ENCODE results near the gene NCAPH2.

NCAPH2 gene

DNA sequence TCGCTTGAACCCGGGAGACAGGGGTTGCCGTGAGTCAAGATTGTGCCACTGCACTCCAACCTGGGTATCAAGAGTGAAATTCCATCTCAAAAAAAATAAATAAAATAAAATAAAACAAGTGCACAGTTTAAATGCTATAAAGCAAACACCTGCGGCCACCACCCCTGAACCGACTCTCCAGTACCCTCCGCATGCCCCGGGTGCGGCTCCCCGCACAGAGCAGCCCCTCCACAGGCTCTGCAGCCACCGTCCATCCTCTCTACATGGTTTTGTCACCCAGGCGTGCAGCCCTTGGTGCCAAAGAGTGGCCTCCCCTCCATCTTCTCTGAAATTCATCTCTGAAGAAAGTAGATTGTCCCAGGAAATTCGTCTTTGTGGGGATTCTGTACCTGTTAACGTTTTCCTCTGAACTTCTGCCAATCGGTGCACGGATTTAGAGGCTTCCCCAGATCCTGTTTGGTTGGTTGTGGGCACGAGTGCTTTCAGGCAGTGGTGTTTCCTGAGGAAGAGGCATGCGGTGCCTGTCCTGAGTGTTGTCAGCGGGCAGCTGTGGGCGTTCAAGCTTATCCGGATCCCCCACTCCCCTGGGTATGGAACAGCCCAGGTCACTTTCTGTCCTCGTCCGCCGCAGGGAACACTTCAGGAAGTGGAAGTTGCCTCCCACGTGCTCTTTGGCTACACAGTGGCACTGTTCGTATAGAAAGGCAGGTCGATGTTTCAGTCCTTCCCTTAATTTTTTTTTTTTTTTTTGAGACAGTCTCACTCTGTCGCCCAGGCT, 17.3 kb upstream of the NCAPH2 start:
- no peak for DNase-seq (ENCODE audit: low spot score)

DNA sequence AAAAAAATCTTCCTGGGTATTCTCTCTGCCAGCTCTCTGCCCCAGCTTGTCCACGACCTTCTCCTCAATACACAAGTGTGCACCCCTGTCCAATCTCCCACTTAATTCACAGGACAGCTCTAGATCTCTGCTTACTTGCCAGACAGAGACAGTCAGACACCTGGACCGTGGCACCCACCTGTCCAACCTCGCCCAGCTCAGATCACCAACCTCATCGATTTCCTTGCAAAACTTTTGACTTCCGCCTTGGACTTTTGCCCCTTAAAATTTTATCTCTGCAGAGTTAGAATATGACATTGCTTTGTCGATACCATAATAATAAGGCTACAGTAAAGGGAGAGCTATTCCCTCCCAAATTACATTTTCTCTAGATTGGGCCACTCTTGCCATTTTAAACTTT, 10.9 kb upstream of the NCAPH2 start:
- no peak for DNase-seq (ENCODE audit: low spot score)

GRCh38 chr22:50498322-50498890, 9.6 kb upstream of the NCAPH2 start:
- peak; percentile 92 for DNase-seq (ENCODE audit: low spot score)

DNA sequence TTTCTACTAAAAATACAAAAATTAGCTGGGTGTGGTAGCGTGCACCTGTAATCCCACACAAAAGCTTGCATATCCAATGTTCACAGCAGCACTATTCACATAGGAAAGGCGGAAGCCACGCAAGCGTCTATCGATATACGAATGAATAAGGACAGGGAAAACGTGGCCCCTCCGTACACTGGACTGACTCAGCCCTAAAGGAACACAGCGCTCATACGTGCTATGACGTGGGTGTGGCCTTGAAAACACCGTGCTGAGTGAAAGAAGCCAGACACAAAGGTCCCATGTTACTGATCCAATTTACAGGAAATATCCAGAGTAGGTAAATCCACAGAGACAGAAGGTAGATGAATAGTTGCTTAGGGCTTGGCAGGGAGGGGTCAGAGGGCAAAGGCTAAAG, 7.6 kb upstream of the NCAPH2 start:
- DNase-seq (ENCODE audit: low spot score), result no peak

GRCh38 chr22:50502096-50502495, 5.9 kb upstream of the NCAPH2 start:
- DNase-seq (ENCODE audit: low spot score), result no peak

GRCh38 chr22:50502628-50503474, 5.2 kb upstream of the NCAPH2 start:
- no peak for DNase-seq (ENCODE audit: low spot score)

DNA sequence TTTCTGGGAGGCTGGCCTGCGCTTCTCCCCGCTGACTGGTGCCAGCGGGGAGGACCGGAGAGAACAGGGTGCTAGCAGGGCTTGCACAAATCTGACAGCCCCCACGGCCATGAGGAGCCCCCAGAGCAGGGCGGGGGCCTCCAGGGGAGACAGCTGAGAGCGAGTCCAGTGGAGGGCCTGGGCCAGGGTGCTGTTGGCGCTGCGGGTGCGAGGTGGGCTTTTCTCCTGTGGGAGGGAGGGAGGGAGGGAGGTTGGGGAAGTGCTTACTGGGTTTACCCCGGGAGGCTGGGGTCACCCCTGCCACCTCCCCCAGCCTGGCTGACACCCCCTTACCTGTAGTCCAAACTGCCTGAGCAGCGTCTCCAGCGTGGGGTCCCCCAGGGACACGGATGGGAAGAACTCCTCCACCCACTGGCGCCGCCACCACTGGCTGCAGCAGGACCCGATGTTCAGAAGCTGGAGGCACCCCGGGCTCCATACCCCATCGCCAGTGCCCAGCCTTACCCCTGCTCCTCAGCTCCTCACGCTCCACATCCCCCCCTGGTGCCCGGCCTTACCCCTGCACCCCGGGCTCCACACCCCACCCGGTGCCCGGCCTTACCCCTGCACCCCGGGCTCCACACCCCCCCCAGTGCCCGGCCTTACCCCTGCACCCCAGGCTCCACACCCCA, 4.4 kb upstream of the NCAPH2 start:
- no peak for DNase-seq (ENCODE audit: low spot score)

DNA sequence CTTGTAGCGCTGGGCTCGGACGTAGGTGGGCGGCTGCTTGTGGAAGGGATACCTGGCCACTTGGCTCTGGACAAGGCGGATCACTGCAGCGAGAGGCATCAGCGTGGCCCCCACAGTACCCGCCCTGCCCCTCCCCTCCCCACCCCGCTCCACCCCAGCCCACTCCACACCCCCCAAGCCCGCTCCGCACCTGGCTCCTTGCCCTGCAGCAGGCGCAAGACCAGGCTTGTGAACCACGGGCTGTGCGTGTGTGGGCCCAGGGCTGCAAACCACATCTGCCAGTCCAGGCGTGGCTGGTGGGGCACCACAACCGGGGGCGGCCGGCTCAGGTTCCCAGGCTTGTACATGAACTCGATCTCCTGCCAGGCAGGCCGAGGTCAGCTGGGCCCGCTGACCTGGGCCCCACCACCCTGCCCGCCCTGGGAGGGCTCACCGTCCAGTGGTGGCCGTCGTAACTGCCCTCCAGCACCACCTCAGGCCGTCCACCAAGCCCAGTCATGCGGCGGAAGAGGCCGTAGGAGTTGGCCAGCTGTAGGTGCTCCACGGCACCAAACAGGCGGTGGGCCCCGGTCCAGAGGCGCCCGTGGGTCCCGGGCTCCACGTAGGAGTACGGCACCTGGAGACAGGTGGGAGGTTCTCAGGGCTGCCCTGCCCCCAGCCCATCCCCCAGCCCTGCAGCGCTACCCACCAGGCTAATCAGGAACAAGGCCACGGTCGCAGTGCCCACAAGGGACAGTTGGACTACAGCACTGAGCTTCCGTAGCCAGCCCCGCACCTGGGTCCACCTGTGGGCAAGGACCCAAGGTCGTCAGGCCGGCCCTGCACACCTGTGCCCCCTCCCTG, 3.4 kb upstream of the NCAPH2 start:
- DNase-seq (ENCODE audit: low spot score), result no peak

- no peak for DNase-seq (ENCODE audit: low spot score)
Observed at GRCh38 chr22:50505276-50505775, 2.7 kb upstream of the NCAPH2 start.

GRCh38 chr22:50505776-50506610, 2.0 kb upstream of the NCAPH2 start:
- DNase-seq (ENCODE audit: low spot score), result no peak

DNA sequence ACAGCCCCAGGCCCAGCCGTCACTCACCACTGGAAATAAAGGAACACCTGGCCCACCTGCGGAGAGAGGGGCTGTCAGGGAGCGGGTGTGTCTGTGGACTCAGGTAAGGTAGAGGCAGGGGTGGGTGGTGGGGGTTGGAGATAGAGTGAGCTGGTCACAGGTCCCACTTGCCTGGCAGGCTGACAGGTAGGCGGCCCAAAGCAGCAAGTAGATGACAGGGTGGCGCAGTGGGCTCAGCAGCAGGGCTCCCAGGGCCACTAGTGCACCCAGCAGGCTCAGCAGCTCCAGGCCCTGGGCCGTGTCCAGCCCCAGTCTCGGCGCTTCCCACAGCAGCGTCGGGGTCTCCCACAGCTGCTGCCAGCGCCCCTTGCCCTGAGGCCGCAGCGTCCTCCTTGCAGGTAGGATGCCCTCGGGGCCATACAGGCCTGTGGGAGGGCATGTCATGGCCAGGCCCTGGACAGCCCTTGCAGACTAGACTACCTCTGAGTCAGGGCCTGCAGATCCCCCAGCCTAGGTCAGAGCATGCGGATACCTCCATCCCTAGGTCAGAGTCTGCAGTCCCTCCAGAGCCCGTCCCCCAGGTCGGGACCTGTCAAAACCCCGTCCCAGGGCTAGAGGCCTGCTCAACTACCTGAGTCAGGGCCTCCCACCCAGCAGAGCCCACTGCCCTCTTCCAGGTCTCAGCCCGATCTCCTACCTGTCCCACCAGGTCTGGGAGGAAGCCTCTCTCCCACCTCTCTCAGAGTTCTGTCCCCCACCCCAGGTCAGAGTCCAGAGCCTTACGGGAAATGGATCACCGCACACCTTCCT, 1.2 kb upstream of the NCAPH2 start:
- DNase-seq (ENCODE audit: low spot score), result no peak

GRCh38 chr22:50507421-50507990, 518 bp upstream of the NCAPH2 start, which contains the start of gene LMF2:
LMF2 (minus strand) TSS chr22:50507702; CDS start chr22:50507675, 27 bp downstream.
- peak; percentile 93 for DNase-seq (ENCODE audit: low spot score)

GRCh38 chr22:50508897-50509296, 873 bp downstream of the NCAPH2 start:
- DNase-seq (ENCODE audit: low spot score), result no peak

DNA sequence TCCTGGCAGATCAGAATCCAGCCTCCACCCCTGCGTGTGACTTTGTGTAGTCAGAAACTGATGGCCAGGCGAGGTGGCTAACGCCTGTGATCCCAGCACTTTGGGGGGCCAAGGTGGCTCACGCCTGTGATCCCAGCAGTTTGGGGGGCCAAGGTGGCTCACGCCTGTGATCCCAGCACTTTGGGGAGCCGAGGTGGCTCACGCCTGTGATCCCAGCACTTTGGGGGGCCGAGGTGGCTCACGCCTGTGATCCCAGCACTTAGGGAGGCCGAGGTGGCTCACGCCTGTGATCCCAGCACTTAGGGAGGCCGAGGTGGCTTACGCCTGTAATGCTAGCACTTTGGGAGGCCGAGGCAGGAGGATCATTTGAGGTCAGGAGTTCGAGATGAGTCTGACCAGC, 5.2 kb downstream of the NCAPH2 start:
- no peak for DNase-seq (ENCODE audit: low spot score)

DNA sequence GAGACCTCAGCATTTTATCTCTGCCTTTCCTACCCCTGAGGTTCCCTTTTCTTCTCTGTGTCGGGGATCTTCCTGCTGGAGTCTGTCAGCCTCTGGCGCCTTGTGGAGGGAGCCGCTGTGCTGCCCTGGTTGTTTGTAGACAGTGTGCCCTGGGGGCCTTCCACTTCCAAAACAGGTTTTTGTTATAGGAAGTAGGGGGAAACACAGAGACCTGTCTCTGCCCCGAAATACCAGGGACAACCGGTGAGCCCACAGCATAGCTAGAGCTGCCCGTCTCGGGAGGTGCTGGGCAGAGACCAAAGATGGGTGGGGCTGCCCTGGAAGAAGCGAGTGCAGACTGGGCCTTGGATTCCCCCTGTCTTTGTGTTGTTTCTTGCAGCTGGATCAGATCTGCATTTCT, 8.0 kb downstream of the NCAPH2 start:
- DNase-seq (ENCODE audit: low spot score), result no peak

DNA sequence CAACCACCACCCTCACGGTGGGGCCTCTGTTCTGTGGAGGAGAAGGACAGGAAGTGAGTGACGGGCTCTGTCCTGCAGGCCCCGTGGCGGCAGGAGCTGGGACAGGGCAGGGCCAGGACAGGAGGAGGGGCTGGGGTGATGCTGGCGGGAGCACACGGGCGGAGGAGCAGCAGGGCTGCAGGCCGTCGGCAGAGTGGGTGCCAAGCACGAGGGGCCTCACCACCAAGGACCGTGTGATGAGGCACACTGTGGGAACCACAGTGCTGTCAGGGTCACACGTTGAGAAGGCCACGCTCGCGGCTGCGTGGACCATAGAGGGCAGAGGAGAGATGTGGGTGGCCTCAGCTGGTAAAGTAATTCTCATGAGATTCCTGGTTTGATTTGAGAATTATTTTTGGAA, 8.9 kb downstream of the NCAPH2 start:
- no peak for DNase-seq (ENCODE audit: low spot score)

GRCh38 chr22:50517495-50518260, 9.7 kb downstream of the NCAPH2 start:
- no peak for DNase-seq (ENCODE audit: low spot score)

DNA sequence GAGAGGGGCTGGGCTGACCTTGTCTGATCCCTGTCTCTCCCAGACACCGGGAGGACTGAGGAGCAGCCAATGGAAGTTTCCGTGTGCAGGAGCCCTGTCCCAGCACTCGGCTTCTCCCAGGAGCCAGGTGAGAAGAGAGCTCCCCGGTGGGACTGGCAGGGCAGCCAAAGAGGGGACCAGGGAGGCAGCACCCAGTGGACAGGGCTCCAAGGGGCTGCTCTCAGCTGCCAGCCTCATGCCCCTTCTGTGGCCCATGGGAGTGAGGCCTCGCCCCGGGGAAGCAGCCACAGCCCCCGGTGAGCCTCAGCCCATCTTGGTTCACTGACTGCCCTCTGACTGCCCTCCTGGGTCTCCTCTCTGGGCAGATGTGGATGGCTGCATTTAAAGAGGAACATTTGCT, 10.6 kb downstream of the NCAPH2 start:
- DNase-seq (ENCODE audit: low spot score), result no peak

All from HuH-7 (cell line).